SK-N-MC (cell line): ENCODE data around the gene ESRRB.

Experiments used
- DNase-seq: peaks from one replicate; pipeline ENCODE4 v3.0.0-alpha.2; 2011; ENCODE audit warnings: low read depth, low spot score
- H3K27ac ChIP-seq: fragments of 200-600 bp; sonication (generic); 2 replicates; pipeline ENCODE4 v1.5.1; 2016; ENCODE audit warnings: mixed run types
- H3K36me3 ChIP-seq: fragments of 200-600 bp; sonication (generic); 2 replicates; pipeline ENCODE4 v1.6.1; 2017; ENCODE audit warnings: antibody characterized with exemption, low read length, mixed read lengths; ENCODE audit not compliant: insufficient read depth
- H3K4me3 ChIP-seq: fragments of 200-600 bp; sonication (generic); 2 replicates; pipeline ENCODE4 v1.5.1; 2016
- H3K9ac ChIP-seq: fragments of 200-600 bp; sonication (generic); 2 replicates; pipeline ENCODE4 v1.8.0; 2017; ENCODE audit warnings: mixed run types, mixed read lengths; ENCODE audit not compliant: insufficient read length
- H3K9me3 ChIP-seq: fragments of 200-600 bp; sonication (generic); 2 replicates; pipeline ENCODE4 v1.6.1; 2017; ENCODE audit warnings: low read depth, mild to moderate bottlenecking, antibody characterized with exemption, low read length, moderate library complexity, mixed read lengths
- EZH2 ChIP-seq: fragments of 200-600 bp; sonication (generic); IDR thresholded peaks from one replicate; pipeline ENCODE4 v1.6.1; 2017; ENCODE audit warnings: antibody characterized with exemption
- FOXP2 ChIP-seq: optimal IDR thresholded peaks from 2 replicates; pipeline ENCODE3; 2011; ENCODE audit warnings: mild to moderate bottlenecking, moderate library complexity; ENCODE audit not compliant: insufficient read depth; ENCODE audit errors: extremely low read length, control extremely low read depth
- POLR2AphosphoS5 ChIP-seq: IDR thresholded peaks from 2 replicates; pipeline ENCODE4 v1.6.1; 2012; ENCODE audit warnings: mild to moderate bottlenecking, low read depth, low read length, borderline replicate concordance

ESRRB gene

DNA sequence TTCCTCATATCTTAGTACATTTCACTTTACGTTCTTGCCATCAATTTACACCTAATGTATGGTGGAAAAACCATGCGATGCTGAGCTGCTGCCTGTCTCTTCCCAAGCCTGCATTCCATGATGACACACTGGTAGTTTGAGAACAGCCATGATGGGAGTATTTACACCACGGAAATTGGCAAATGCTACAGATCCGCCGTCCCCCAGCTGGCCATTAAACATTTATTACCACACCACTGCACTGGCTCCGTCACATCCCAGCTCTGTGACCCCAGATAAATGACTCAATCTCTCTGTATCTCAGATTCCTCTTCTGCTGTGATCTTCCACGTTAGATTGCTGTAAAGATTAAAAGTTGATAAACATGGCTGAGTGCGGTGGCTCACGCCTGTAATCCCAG, 13.9 kb downstream of the ESRRB start:
- Histone ChIP-seq H3K4me3 (no peak overlapping the region), H3K36me3 (no peaks in the 10 kb centered on the region), H3K27ac (no peak overlapping the region), H3K9me3 (no peaks in the 10 kb centered on the region), H3K9ac (no peak overlapping the region)
- TF ChIP-seq FOXP2 (no peak), EZH2 (no peak), POLR2AphosphoS5 (no peak)
- DNase-seq: no peak

DNA sequence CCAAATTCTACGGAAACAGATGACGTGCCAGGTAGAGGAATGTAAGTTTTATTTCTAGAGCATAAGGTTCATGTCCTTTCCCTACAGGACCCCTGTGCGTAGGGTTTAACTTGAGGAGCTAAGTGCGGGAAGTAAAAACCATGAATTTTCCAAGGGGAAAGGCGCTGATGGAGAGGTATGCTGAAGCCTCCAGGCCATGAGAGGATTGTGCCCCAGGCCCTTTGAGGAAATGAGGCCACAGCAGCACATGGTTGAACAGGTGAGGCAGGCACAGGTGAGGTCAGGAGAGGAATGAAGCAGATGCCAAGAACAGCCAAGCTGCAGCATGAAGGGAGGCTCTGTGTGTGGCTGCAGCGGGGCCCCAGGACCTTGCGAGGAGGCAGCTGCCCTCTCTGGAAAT, 14.7 kb downstream of the ESRRB start:
- H3K9me3 ChIP-seq: no peaks in the 10 kb centered on the region
- no peak overlapping the region for H3K9ac ChIP-seq
- no peaks in the 10 kb centered on the region for H3K36me3 ChIP-seq
- no peak overlapping the region for H3K27ac ChIP-seq
- H3K4me3 ChIP-seq: no peak overlapping the region
- TF ChIP-seq FOXP2 (no peak), EZH2 (no peak), POLR2AphosphoS5 (no peak)
- DNase-seq: no peak

DNA sequence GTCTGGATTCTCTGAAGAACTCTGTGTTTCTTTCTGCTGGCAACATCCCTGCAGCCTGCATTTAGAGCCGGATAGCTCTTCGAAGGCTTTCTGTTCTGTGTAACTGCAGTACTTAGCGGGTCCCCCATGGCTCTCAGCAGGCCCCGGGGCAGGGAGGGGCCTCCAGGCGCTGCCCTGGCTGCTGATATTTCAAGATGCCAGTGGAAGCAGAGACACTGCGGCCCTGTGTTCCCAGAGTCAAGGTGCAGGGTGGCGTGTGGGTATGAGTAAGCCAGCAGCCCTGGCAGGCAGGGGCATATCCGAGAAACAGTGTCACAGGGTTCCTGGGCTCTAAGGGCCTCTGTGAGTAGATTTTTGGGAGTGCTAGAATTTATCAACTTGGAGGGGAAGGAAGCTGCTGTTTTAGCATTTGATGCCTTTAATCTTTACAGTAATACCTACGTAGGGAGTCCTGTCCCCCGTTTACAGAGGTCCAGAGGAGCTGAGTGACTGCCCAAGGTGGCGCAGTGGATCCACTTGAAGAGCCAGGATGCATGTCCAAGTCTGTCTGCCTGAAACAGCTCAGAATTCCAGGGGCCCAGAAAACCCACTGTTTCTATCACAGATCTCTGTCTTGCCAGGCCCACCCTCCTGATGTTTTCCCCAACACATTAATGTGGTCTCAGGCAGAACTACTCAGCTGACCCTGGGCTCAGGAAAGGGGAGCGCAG, 16.2 kb downstream of the ESRRB start:
- TF ChIP-seq POLR2AphosphoS5 (no peak), FOXP2 (no peak), EZH2 (no peak)
- Histone ChIP-seq H3K36me3 (no peaks in the 10 kb centered on the region), H3K4me3 (no peak overlapping the region), H3K27ac (peak overlapping the region; percentile 64; the same call in 1 of the 2 replicates), H3K9me3 (no peaks in the 10 kb centered on the region), H3K9ac (peak overlapping the region; percentile 23)
- no peak for DNase-seq

DNA sequence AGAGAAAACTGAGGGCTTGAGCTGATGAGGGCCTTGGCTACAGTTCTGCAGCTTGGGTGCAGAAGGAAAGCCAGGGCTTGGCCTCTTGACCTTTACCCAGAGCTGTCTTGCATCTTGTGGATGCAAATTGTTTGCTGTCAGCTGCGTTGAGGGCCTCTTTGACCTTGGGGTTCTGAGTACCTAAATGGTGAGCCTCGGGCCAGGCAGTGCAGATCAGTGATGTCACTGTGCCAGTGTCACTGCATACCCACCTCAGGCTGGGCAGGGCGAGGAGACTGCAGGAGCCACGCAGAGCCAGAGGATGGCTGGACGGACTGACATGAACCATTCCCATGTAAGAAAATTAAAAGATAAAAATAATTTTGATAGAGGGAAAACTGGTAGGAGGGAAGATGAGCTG, 18.6 kb downstream of the ESRRB start:
- Histone ChIP-seq H3K27ac (no peak overlapping the region), H3K4me3 (no peak overlapping the region), H3K36me3 (no peaks in the 10 kb centered on the region), H3K9ac (no peak overlapping the region), H3K9me3 (no peaks in the 10 kb centered on the region)
- no peak for DNase-seq
- TF ChIP-seq EZH2 (no peak), POLR2AphosphoS5 (no peak), FOXP2 (no peak)

DNA sequence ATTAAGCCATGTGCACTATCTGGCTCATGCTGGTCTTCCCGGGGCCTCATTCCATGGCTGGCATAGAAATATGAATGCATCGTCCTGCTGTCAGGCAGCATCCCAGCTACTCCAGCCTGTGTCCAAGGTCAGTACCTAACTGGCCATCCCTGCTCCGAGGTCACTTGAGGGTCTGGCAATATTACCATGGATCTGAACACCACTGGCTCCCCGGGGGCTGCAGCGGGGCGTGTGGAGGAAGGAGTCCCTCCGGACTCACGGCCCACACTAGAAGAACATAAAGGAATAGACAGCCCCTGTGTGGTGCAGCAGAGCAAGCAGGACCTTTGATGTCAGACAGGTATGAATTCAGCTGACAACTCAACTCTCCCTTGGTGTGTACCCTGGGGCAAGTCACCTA, 19.2 kb downstream of the ESRRB start:
- H3K9me3 ChIP-seq: no peaks in the 10 kb centered on the region
- H3K9ac ChIP-seq: no peak overlapping the region
- TF ChIP-seq EZH2: no peak
- TF ChIP-seq POLR2AphosphoS5: no peak
- no peak for TF ChIP-seq FOXP2
- no peak overlapping the region for H3K4me3 ChIP-seq
- H3K36me3 ChIP-seq: no peaks in the 10 kb centered on the region
- no peak for DNase-seq
- no peak overlapping the region for H3K27ac ChIP-seq

DNA sequence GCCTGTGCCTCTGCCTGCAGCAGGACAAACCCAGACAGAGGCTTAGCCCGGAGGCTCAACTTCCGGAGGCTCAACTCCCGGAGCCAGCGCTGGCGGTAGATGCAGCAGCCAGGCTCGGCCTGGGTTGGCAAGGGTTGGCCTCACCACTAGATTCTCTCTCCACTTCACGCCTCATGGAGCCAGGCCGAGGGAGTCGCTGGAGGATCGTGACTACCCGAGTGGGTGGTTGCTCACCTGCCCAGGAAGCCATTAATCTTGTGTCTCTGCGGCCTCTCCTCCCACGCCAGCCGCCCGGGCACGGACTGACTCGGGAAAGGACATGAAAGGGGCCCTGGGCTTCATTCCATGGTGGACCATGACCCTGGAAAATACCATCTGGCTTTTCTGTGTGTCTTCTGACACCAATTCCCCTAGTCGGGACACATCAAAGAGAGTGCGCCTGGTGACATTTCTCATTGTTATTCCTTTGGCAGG, 20.8 kb downstream of the ESRRB start:
- no peak overlapping the region for H3K4me3 ChIP-seq
- H3K9ac ChIP-seq: no peak overlapping the region
- no peaks in the 10 kb centered on the region for H3K36me3 ChIP-seq
- no peak overlapping the region for H3K27ac ChIP-seq
- H3K9me3 ChIP-seq: no peaks in the 10 kb centered on the region
- no peak for TF ChIP-seq FOXP2
- no peak for TF ChIP-seq POLR2AphosphoS5
- no peak for TF ChIP-seq EZH2
- DNase-seq: no peak

DNA sequence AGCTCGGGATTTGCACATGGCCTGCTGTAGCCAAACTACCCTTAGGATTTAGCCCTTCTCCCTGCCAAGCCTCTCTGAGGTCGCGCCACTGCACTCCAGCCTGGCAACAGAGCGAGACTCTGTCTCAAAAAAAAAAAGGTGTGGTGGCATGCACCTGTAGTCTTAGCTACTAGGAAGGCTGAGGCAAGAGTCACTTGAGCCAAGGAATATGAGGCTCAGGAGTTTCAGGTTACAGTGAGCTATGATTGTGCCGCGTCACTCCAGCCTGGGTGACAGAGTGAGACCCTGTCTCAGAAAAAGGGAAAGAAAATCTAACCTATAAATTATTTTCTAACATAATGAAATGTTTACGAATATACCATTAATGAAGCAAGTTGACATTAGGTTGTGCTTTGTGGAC, 29.7 kb downstream of the ESRRB start:
- Histone ChIP-seq H3K9me3 (no peaks in the 10 kb centered on the region), H3K9ac (no peak overlapping the region), H3K27ac (no peak overlapping the region), H3K4me3 (no peak overlapping the region), H3K36me3 (no peaks in the 10 kb centered on the region)
- no peak for DNase-seq
- TF ChIP-seq FOXP2 (no peak), EZH2 (no peak), POLR2AphosphoS5 (no peak)

DNA sequence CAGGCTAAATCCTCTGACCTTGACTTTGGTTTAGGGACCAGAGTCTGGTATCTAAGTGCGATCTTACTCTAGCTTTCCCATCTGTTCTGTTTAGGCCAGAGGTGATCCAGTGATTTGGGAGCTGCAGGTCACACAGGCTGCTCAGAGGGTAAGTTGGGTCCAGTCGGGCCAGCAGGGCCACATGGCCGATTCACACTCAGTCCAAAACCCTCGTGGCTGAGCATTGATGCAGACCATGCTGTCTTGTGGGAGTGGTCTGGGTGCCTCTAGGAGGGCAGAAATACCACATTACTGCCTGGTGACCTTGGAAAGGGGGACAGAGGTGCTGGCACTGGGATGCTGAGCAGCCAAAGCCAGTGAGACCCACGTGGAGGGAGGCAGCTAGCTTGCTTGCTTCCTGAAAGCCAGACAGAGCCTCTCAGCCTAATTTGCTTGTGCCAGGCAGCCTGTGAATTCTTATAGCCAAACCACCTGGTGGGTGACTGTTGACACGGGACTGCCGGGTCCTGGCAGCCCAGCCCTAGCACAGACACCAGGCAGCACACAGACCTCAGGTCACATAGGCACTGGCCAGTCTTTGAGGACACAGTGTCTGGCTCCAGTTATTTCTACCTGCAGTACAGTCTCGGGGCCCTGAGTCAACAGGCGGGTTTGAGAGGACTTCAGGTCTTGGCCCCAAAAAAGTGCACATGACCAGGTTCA, 31.7 kb downstream of the ESRRB start:
- DNase-seq: no peak
- Histone ChIP-seq H3K4me3 (no peak overlapping the region), H3K27ac (no peak overlapping the region), H3K9me3 (no peaks in the 10 kb centered on the region), H3K9ac (no peak overlapping the region), H3K36me3 (no peaks in the 10 kb centered on the region)
- TF ChIP-seq FOXP2 (no peak), POLR2AphosphoS5 (no peak), EZH2 (no peak)

DNA sequence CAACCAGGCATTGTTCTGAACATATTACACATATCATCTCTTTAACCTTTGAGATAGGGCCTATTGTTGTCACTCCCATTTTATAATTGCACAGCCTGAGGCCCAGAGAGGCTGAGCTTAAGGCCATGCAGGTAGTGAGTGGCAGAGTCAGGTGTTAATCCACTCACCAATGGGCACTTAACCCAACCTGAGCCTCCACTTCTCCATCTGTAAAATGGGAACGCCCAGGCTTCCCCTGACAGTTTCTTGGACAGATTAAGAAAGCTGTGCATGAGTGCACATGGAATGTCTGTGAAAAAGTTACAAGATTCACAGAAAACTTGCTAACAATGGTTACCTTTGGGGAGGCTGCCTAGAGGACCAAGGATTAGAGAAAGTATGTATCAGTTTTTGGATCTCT, 32.9 kb downstream of the ESRRB start:
- H3K9me3 ChIP-seq: no peaks in the 10 kb centered on the region
- DNase-seq: no peak

More for the DNA sequence above, 32.9 kb downstream of the ESRRB start:
- Histone ChIP-seq H3K36me3 (no peaks in the 10 kb centered on the region), H3K9ac (no peak overlapping the region), H3K27ac (no peak overlapping the region), H3K4me3 (no peak overlapping the region)
- no peak for TF ChIP-seq FOXP2
- no peak for TF ChIP-seq EZH2
- TF ChIP-seq POLR2AphosphoS5: no peak
